GM12874 (cell line): Measurements from ENCODE around the gene SLC39A1.

Experiments used
- TF ChIP-seq, protein P1 (sequence below): IDR thresholded peaks from 2 replicates; pipeline ENCODE4 v1.5.1; 2011; ENCODE audit warnings: low read depth, mild to moderate bottlenecking, control low read depth, low read length, moderate library complexity; ENCODE audit not compliant: insufficient read depth

SLC39A1 gene

DNA sequence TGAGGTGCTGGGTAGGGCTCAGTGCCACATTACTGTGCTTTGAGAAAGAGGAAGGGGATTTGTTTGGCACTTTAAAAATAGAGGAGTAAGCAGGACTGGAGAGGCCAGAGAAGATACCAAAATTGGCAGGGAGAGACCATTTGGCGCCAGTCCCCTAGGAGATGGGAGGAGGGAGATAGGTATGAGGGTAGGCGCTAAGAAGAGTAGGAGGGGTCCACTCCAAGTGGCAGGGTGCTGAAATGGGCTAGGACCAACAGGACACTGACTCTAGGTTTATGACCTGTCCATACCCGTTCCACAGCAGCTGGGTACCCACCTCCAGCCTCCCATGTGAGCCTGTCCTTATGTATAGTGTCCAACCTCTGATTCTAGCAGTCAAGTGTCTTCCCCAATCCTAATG, 3.9 kb downstream of the SLC39A1 start:
- TF ChIP-seq, protein P1, sequence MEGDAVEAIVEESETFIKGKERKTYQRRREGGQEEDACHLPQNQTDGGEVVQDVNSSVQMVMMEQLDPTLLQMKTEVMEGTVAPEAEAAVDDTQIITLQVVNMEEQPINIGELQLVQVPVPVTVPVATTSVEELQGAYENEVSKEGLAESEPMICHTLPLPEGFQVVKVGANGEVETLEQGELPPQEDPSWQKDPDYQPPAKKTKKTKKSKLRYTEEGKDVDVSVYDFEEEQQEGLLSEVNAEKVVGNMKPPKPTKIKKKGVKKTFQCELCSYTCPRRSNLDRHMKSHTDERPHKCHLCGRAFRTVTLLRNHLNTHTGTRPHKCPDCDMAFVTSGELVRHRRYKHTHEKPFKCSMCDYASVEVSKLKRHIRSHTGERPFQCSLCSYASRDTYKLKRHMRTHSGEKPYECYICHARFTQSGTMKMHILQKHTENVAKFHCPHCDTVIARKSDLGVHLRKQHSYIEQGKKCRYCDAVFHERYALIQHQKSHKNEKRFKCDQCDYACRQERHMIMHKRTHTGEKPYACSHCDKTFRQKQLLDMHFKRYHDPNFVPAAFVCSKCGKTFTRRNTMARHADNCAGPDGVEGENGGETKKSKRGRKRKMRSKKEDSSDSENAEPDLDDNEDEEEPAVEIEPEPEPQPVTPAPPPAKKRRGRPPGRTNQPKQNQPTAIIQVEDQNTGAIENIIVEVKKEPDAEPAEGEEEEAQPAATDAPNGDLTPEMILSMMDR: no peak

DNA sequence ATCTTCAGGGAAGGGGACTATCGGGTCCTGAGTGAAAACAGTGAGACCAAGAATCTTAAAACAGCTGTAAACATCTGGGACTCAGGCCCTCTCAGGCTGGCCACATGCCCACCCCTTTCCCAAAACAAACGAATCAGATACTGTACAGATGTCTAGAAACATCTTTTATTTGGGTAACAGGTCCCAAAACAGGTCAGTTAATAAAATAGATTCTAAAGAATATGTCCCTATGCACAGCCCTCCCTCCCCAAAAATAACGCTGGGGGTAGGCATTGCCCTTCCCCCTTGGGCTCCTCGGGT, 4.4 kb downstream of the SLC39A1 start:
- TF ChIP-seq, protein P1: no peak

DNA sequence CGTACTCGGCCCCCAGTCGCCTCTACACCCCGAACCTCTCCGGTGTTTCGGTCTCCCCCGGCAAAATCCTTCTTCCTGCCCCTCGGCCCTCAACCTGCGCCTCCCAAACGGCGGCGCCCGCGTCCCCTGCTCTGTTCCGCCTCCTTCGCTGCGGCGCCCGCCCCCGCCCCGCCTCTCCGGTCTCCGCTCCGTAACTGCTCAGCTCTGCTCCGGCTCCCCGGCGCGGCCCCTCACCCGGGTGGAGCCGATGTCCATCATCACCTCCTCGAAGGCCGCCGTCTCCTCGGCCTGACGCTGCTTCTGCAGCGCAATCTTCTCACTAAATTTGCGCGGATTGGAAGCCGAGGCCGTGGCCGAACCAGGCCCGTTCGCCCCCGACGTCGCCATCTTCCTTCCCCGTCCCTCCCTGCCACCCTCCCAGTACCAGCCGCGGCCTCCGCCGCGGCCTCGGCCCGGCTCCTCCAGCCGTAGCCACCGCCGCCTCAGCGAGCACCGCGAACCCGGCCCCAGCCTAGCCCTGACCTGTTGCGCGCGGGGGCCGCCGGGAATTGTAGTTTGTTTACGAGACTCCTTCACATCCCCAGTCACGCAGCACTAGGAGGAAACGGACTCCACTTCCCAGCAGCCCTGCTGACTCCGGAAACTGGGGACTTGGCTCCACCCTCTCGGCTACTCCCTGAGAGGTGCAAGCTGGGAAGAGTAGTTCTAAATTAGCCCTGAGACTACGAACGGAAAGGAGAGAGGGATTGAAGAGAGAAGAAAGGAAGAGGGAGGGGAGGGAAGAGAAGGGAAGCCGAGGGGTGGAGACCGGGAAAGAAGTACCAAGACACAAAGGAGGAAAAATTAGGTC, 5.0 kb downstream of the SLC39A1 start, which contains the start of gene CRTC2:
CRTC2 (minus strand) TSS at position 502 of the 850 bp plus-strand sequence; CDS start at position 387, 115 bp downstream.
- TF ChIP-seq, protein P1: no peak

DNA sequence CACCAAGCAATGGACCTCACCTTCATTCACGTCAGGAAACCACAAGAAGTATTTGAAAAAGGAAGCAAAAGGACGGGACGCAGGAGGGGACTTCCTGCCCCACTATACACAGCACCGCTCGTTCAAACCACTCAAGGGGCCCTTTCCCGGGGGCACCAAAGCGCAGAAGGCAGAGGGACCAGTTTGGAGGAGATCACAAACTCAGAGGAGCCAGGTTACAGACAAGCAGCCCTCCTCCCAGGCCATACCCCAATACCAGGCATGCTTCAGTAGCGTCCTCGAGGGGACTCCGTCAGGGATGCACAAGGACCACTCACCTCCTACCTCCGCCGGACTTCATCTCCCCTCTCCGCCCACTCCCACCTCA, 5.6 kb downstream of the SLC39A1 start:
- TF ChIP-seq, protein P1: no peak

DNA sequence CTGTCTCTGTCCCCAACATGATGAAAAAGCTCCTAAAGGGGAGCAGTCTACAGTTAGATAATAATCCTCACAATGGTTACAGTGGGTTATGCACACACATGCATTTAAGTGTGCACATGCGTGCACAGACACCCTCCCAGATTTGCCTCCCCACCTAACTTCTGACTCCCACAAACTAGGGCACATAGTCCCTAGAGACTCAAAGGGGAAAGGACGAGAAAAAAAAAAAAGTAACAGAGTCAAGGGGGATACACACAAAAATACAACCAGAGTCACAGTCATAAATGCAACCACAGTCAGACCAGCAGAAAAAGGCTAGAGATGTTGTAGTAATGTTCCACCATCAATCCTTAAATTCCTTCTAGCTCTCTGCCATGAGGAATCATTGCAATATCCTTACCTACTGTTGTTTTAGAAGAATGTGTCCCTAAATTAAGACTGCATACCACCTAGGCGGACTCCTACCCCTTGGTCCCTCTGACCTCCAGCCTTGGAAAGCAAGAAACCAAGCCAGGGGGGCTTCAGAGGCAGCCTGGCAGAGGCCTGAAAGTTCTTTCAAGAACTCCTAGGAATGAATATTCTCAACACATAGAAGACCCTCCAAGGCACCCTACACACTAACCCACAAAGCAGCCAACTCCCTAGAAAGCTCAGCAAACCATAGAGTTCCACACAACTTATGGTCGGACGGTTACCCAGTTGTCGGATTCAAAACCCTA, 6.2 kb downstream of the SLC39A1 start:
- TF ChIP-seq, protein P1: no peak

DNA sequence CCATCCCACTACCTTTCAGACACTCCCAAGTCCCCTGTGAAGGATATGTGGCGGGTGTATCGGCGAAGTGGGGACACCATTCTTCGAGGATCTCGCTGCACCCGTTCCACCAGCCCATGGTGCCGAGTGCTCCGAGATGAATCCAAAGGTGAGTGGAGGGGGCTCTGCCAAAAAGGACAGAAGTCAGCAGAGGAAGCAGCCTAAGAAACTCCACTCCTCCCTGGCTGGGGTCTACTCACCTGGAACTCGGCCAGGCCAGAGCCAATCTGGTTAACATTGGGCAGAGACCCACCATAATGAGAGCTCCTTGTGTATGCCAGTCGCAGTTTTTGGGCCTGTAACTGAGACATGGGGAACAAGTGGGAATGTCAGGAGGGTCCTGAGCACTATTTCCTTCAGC, 8.5 kb downstream of the SLC39A1 start:
- TF ChIP-seq, protein P1: no peak

DNA sequence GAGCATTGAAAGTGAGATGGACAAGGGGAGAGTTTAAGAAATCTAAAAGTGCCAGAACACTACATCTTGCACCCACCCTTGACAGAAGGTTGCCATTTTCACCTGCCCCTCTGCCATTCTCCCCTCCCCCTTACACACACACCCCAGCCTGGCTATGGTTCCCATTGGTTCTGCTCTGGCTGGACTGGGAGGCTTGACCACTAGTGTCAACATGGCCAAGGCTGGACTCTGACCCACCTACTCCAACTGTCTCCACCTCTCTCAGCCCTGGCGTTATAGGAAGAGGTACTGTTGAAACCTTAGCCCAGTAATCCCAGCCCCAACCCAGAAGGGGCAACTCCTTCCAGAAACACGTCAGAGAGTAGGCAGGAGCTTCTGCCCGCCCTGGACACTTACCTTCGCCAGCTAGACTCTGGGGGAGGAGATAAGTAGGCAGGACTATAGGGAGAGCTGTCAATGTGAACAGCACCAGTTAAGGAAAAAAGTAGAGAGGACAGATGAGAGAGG, 9.4 kb downstream of the SLC39A1 start:
- TF ChIP-seq, protein P1: no peak
